A549 (cell line): ENCODE results near the gene RAB3C. TPM values are rescaled to one million over a fixed set of nuclear protein-coding genes. Genes with fewer than 3 reads are reported as not detected.

Experiments used
- ATAC-seq, 2 experiments: fragments of 200-7000 bp in 1 of 2; fragments of >200 bp in 1 of 2; cut with Nextera tagmentation in 1 of 2; cut with Tn5 transposase in 1 of 2; 3 replicates each; pipeline versions ENCODE4 v1.8.0 to v1.9.1; 2018 to 2020; ENCODE audit warnings: mild to moderate bottlenecking in 1 of 2, moderate library complexity in 1 of 2
- CTCF ChIA-PET: fragments of 300-600 bp; sonication (Branson Sonifier 250); formaldehyde crosslinking; extraction: SDS; loops from one replicate; lab custom pipeline; 2021; ENCODE audit warnings: antibody characterized with exemption, inconsistent platforms; lab: Yijun Ruan, JAX
- POLR2A ChIA-PET: fragments of 350-600 bp; formaldehyde crosslinking; extraction: SDS; loops from one replicate; lab custom pipeline; 2021; ENCODE audit warnings: antibody characterized with exemption, inconsistent platforms; lab: Yijun Ruan, JAX
- DNase-seq, 2 experiments: peaks; one replicate each; pipeline versions ENCODE4 v3.0.0 to v3.0.0-alpha.2; 2011 to 2016; ENCODE audit warnings: low read depth in 1 of 2, low spot score in 1 of 2
- FAIRE-seq: peaks from 2 replicates; lab custom pipeline; 2011; peaks lifted over from hg19 to GRCh38; lab: Jason Lieb, UNC
- H3K27ac ChIP-seq, 2 experiments: fragments of >200 bp; sonication (Bioruptor Twin); formaldehyde crosslinking; 3 replicates each; pipeline ENCODE4 v1.5.1; 2016 to 2017
- H3K4me1 ChIP-seq: fragments of >200 bp; sonication (Bioruptor Twin); formaldehyde crosslinking; 3 replicates; pipeline ENCODE4 v1.6.1; 2016
- H3K4me2 ChIP-seq: fragments of >200 bp; sonication (Bioruptor Twin); formaldehyde crosslinking; 3 replicates; pipeline ENCODE4 v1.6.1; 2016
- H3K4me3 ChIP-seq: fragments of >200 bp; sonication (Bioruptor Twin); formaldehyde crosslinking; 3 replicates; pipeline ENCODE4 v1.5.1; 2016
- H3K9me3 ChIP-seq: fragments of >200 bp; sonication (Bioruptor Twin); formaldehyde crosslinking; 3 replicates; pipeline ENCODE4 v1.6.1; 2016
- BHLHE40 ChIP-seq: IDR thresholded peaks from 2 replicates; pipeline ENCODE4 v1.6.1; 2012; ENCODE audit warnings: low read depth, low read length, inconsistent platforms
- CBX2 ChIP-seq: fragments of 200-600 bp; sonication (generic); IDR thresholded peaks from 2 replicates; pipeline ENCODE4 v1.6.1; 2016; ENCODE audit warnings: low read depth, mild to moderate bottlenecking, borderline replicate concordance
- CHD4 ChIP-seq: fragments of 200-600 bp; sonication (generic); IDR thresholded peaks from 2 replicates; pipeline ENCODE4 v1.6.1; 2016; ENCODE audit warnings: antibody characterized with exemption, mild to moderate bottlenecking, borderline replicate concordance
- CTCF ChIP-seq: fragments of >200 bp; sonication (Bioruptor Twin); formaldehyde crosslinking; IDR thresholded peaks from 3 replicates; pipeline ENCODE4 v1.5.1; 2016
- EHMT2 ChIP-seq: fragments of 200-600 bp; sonication (generic); IDR thresholded peaks from 2 replicates; pipeline ENCODE4 v1.6.1; 2016; ENCODE audit warnings: antibody characterized with exemption, low read depth, mild to moderate bottlenecking, moderate library complexity
- ESRRA ChIP-seq: fragments of 150-350 bp; IDR thresholded peaks from 2 replicates; pipeline ENCODE4 v1.6.1; 2014; ENCODE audit warnings: mild to moderate bottlenecking, low read length, borderline replicate concordance
- FOSB ChIP-seq: fragments of 250-450 bp; sonication (Bioruptor Pico); IDR thresholded peaks from 2 replicates; pipeline ENCODE4 v1.5.0; 2020; ENCODE audit warnings: mild to moderate bottlenecking, moderate library complexity
- HEYL ChIP-seq: fragments of 250-450 bp; sonication (Bioruptor Pico); IDR thresholded peaks from 2 replicates; pipeline ENCODE4 v1.8.0; 2021; ENCODE audit warnings: mild to moderate bottlenecking, moderate library complexity
- HOXA7 ChIP-seq: fragments of 250-450 bp; sonication (Bioruptor Pico); IDR thresholded peaks from 2 replicates; pipeline ENCODE4 v1.5.0; 2020; ENCODE audit warnings: mild to moderate bottlenecking, moderate library complexity
- HOXB13 ChIP-seq: fragments of 250-450 bp; sonication (Bioruptor Pico); IDR thresholded peaks from 2 replicates; pipeline ENCODE4 v1.5.0; 2020; ENCODE audit warnings: low read depth, mild to moderate bottlenecking, moderate library complexity
- HOXB5 ChIP-seq: fragments of 250-450 bp; sonication (Bioruptor Pico); IDR thresholded peaks from 2 replicates; pipeline ENCODE4 v1.5.0; 2020; ENCODE audit warnings: mild to moderate bottlenecking, moderate library complexity
- JUN ChIP-seq, 2 experiments: fragments of >200 bp; sonication (Bioruptor Twin); formaldehyde crosslinking; IDR thresholded peaks; 2 replicates in 1 of 2; 3 replicates in 1 of 2; pipeline ENCODE4 v1.6.1; 2016 to 2017
- JUNB ChIP-seq: fragments of >200 bp; sonication (Bioruptor Twin); formaldehyde crosslinking; IDR thresholded peaks from 2 replicates; pipeline ENCODE4 v1.6.1; 2016
- MAFK ChIP-seq: fragments of 450-650 bp; IDR thresholded peaks from 2 replicates; pipeline ENCODE4 v1.6.1; 2014; ENCODE audit not compliant: partially characterized antibody
- NFE2L2 ChIP-seq: fragments of 150-350 bp; conservative IDR thresholded peaks from 2 replicates; pipeline ENCODE4 v1.6.1; 2014; ENCODE audit warnings: low read length
- NR3C1 ChIP-seq: fragments of >200 bp; sonication (Bioruptor Twin); formaldehyde crosslinking; IDR thresholded peaks from 3 replicates; pipeline ENCODE4 v1.6.1; 2017
- POLR2A ChIP-seq: IDR thresholded peaks from 2 replicates; pipeline ENCODE4 v1.6.1; 2012; ENCODE audit warnings: mild to moderate bottlenecking, low read length
- POLR2AphosphoS2 ChIP-seq: conservative IDR thresholded peaks from 2 replicates; pipeline ENCODE4 v1.6.1; 2012; ENCODE audit warnings: low read length, improper control_type of control experiment, inconsistent platforms
- RNF2 ChIP-seq: fragments of 200-600 bp; sonication (generic); IDR thresholded peaks from 2 replicates; pipeline ENCODE4 v1.6.1; 2016; ENCODE audit warnings: low read depth, mild to moderate bottlenecking, antibody characterized with exemption, moderate library complexity, borderline replicate concordance
- SMC3 ChIP-seq: fragments of >200 bp; sonication (Bioruptor Twin); formaldehyde crosslinking; IDR thresholded peaks from 3 replicates; pipeline ENCODE4 v1.6.1; 2018; ENCODE audit warnings: inconsistent platforms
- SREBF2 ChIP-seq: fragments of 450-650 bp; IDR thresholded peaks from 2 replicates; pipeline ENCODE4 v1.6.1; 2014; ENCODE audit warnings: mild to moderate bottlenecking, moderate library complexity
- ZFP36 ChIP-seq: fragments of 450-650 bp; IDR thresholded peaks from 2 replicates; pipeline ENCODE4 v1.6.1; 2014; ENCODE audit warnings: borderline replicate concordance; ENCODE audit not compliant: partially characterized antibody
- ZNF302 ChIP-seq: fragments of 250-450 bp; sonication (Bioruptor Pico); IDR thresholded peaks from 2 replicates; pipeline ENCODE4 v1.9.0; 2021; ENCODE audit warnings: inconsistent platforms, mild to moderate bottlenecking, moderate library complexity
- WGBS: methylation state at CpG from one replicate; pipeline ENCODE4 v1.1.6; 2017; ENCODE audit errors: missing lambda C conversion rate; 5-methylcytosine and 5-hydroxymethylcytosine counted together
- polyA plus RNA-seq, 4 experiments: library from polyadenylated mRNA; depleted of rRNA in 3 of 4; stranded (reverse); fragments of >200 nt; fragmentation: RNase III in 1 of 4; extraction: RNeasy Plus Mini Kit Qiagen cat#74134 plus additional on column Dnase treatment in 1 of 4; gene quantifications; 2 replicates in 3 of 4; 3 replicates in 1 of 4; pipeline ENCODE4 v1.2.3, GENCODE V29; 2011 to 2017
- TF ChIP-seq, protein P1 (sequence below): fragments of 250-450 bp; sonication (Bioruptor Pico); IDR thresholded peaks from 2 replicates; pipeline ENCODE4 v1.5.0; 2021; ENCODE audit warnings: mild to moderate bottlenecking, moderate library complexity, borderline replicate concordance
- TF ChIP-seq, protein P2 (sequence below): fragments of >200 bp; sonication (Bioruptor Twin); formaldehyde crosslinking; IDR thresholded peaks from 2 replicates; pipeline ENCODE4 v1.6.1; 2016

Gene RAB3C
- polyA plus RNA-seq, 2 of the 4 experiments (the other 2 are of a cell fraction), result not detected

GRCh38 chr5:58800356-58800755, 217.5 kb downstream of the RAB3C start (continued):
- TF ChIP-seq, protein P1, sequence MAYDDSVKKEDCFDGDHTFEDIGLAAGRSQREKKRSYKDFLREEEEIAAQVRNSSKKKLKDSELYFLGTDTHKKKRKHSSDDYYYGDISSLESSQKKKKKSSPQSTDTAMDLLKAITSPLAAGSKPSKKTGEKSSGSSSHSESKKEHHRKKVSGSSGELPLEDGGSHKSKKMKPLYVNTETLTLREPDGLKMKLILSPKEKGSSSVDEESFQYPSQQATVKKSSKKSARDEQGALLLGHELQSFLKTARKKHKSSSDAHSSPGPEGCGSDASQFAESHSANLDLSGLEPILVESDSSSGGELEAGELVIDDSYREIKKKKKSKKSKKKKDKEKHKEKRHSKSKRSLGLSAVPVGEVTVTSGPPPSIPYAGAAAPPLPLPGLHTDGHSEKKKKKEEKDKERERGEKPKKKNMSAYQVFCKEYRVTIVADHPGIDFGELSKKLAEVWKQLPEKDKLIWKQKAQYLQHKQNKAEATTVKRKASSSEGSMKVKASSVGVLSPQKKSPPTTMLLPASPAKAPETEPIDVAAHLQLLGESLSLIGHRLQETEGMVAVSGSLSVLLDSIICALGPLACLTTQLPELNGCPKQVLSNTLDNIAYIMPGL (CRISPR knock-in tag), result no peak
- TF ChIP-seq HEYL (CRISPR knock-in tag), result no peak

- CTCF ChIA-PET, result interaction anchor here (1.1 to 1.6 kb wide), 2 partner anchors 11 to 49 kb away, joined by 4 to 5 read pairs; no protein-coding TSS in a partner anchor
- no peak for FAIRE-seq
- WGBS, result 16% methylated on average over 5 of the region's 5 CpGs
- Histone ChIP-seq H3K4me2 (no peak overlapping the region; the same call in 2 of the 3 replicates), H3K27ac (no peak overlapping the region), H3K4me1 (no peaks in the 10 kb centered on the region), H3K9me3 (no peaks in the 10 kb centered on the region), H3K4me3 (no peak overlapping the region)
- TF ChIP-seq, protein P1 (CRISPR knock-in tag), result no peak
- TF ChIP-seq JUN (IDR thresholded peaks at IDR 0.05) (no peak), NFE2L2 (no peak), CHD4 (no peak), JUNB (no peak), CTCF (no peak), HOXA7 (CRISPR knock-in tag) (no peak), ESRRA (no peak), EHMT2 (no peak), HOXB13 (CRISPR knock-in tag) (no peak), MAFK (no peak), CBX2 (no peak), POLR2AphosphoS2 (no peak), HEYL (CRISPR knock-in tag) (no peak), ZNF302 (no peak), RNF2 (no peak), SREBF2 (no peak)
- TF ChIP-seq, protein P2, sequence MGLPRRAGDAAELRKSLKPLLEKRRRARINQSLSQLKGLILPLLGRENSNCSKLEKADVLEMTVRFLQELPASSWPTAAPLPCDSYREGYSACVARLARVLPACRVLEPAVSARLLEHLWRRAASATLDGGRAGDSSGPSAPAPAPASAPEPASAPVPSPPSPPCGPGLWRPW, result no peak
- no peak for DNase-seq
- POLR2A ChIA-PET, result interaction anchor here (0.6 kb wide), 1 partner anchor 8 kb away, joined by 7 read pairs; no protein-coding TSS in a partner anchor
- ATAC-seq, result no peak
Measured at GRCh38 chr5:58800861-58801540, 218.1 kb downstream of the RAB3C start.

DNA sequence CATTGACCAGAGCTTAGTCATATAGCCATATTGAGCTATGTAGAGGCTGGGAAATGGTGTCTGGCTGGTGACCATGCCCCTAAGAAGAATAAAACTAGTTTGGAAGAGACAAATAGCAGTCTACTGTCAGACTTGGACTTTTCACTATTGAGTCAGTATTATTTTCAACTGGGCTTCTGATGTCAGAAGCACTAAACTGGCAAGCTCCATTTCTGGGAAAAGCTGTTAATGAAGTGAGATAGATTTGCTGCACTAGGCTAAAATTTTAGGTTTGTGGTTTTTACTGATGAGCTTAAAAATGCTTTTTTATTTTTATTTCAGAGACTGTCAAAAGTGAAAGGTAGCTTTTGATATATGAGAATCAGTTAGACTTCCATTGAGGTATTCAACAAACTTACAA, 220.2 kb downstream of the RAB3C start:
- Histone ChIP-seq H3K4me3 (no peak overlapping the region), H3K9me3 (no peaks in the 10 kb centered on the region), H3K27ac (no peak overlapping the region), H3K4me2 (no peak overlapping the region), H3K4me1 (no peaks in the 10 kb centered on the region)
- CTCF ChIA-PET, result interaction anchor here (0.8 to 1.4 kb wide), 3 partner anchors 10 to 185 kb away, joined by 3 read pairs; no protein-coding TSS in a partner anchor
- FAIRE-seq, result no peak
- no peak for DNase-seq
- TF ChIP-seq FOSB (CRISPR knock-in tag), result no peak
- TF ChIP-seq NR3C1, result no peak
- TF ChIP-seq, protein P1 (CRISPR knock-in tag), result no peak
- TF ChIP-seq ZFP36, result no peak
- TF ChIP-seq CTCF, result no peak
- no peak for TF ChIP-seq EHMT2
- TF ChIP-seq BHLHE40, result no peak
- TF ChIP-seq HEYL (CRISPR knock-in tag), result no peak
- TF ChIP-seq HOXB5, result no peak
- TF ChIP-seq JUNB, result no peak
- TF ChIP-seq POLR2A, result no peak
- TF ChIP-seq SMC3, result no peak
- POLR2A ChIA-PET, result no interaction called here
- ATAC-seq, result no peak
